Activated naive CD4-positive, alpha-beta T cell treated with anti-CD3 and anti-CD28 coated beads, Interleukin-2, amount 50 U/mL, for 16 hours (primary cell): Measurements from ENCODE around the gene LSM6.

ENCODE experiments used
- DNase-seq: peaks from one replicate; pipeline ENCODE4 v3.0.0-alpha.2; 2020

The LSM6 gene

GRCh38 chr4:146186596-146186995, 11.1 kb downstream of the LSM6 start:
- no peak for DNase-seq

DNA sequence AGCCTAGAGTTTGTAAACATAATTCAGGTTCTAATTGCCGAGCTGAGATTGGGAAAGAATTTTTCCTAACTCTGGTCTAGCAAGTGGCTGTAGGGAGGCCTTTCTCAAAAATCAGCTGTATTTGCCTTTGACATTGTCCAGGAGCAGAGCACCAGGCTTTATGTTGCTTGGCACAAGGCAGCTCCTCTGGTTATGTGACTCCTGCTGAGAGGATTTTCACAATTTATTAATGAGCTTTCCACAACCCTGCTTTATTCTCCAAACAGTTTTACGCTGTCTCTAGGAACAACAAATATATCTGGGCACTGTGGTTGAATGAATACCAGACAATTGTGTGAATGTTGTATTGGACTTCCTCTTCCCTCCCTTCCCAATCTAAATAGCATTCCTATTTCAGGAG, 14.9 kb downstream of the LSM6 start:
- DNase-seq: no peak

DNA sequence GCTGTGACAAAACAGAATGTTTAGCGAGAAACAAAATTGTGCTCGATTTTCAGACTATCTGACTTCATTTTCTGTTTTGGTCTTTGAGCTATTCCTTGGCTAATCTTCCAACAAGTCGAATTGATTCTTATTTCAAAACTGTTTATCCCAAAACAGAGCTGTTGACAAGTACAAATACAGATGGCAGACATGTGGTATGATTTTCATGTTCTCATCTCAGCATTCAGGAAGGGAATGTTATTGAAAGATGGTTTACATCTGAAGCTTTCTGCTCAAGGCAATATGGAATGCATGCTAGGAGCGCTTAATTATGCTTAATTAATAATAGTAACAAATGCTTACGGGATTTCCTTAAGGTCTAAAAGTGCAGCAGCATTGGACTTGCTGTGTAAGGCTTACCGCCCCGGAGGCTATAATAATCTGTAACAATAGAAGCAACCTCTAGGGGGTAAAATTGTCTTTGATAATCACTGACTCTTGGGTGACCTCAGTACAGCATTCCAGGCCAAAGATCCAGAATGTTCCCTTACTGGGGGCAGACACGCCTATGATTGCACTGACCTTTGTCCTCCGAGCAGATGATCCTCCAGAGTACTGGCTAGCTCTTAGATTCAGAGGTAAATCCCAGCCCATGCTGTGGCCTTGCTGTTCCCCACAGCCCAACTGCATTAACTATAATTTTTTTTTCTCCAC, 16.4 kb downstream of the LSM6 start:
- no peak for DNase-seq

DNA sequence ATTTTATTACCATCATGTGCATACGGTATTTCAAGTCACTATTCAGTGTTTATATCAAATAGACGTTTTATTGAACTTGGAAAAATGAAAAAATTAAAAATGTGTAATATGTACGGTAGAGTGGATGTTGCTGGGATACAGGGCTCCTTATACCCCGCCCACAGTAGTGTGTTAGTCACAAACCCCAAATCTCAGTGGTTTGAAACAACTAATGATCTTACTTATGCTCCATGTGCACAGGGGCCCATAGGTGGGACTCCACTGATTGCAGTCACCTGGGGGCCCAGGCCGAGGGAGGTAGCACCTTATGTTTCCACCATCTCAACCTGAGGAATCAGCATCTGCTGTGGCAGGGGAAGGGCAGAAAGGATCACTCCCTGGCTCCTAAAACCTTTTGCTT, 18.1 kb downstream of the LSM6 start:
- no peak for DNase-seq

GRCh38 chr4:146194212-146194611, 18.7 kb downstream of the LSM6 start:
- no peak for DNase-seq

- no peak for DNase-seq
Measured at GRCh38 chr4:146202665-146203064, 27.1 kb downstream of the LSM6 start.

DNA sequence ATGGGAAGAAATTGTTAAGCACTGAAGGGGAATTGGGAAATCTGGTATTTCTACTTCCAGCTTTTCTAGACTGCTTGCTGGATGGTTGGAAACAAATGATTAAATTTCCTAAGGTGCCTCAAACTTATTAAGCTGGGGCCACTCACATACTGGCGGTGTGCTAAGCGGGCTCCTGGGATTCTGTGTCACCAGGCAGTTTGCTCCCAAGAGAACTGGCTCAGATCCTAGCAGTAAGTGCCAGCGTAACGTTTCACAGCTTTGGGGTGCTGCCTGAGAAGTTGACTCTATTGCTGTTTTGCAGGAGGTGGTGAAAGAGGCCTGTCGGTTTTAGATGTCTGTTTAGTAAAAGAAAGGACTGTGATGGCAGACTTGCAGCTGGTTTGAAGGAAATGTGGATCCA, 31.9 kb downstream of the LSM6 start:
- DNase-seq: no peak

- no peak for DNase-seq
Measured at GRCh38 chr4:146210890-146211289, 35.4 kb downstream of the LSM6 start.

DNA sequence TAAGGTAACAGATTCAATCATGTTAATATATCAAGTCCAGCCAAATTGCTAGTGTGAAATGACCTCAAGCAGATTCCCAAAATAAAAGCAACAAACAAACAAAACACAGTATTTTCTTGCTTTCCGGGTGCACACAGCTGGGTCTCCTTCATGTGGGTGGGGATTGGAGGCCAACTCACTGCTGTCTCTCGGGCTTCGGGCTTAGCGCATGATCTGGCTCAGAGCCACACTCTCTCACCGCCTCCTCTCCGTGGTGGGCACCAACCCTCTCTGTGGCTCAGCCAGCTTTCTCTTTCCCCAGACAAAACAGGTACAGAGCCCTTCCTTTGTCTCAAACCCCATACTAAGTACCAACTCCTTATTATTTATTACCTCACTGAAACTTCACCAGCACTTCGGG, 35.9 kb downstream of the LSM6 start:
- no peak for DNase-seq

- DNase-seq: no peak
Measured at GRCh38 chr4:146212781-146213180, 37.3 kb downstream of the LSM6 start.

- DNase-seq: no peak
Measured at GRCh38 chr4:146214238-146214637, 38.7 kb downstream of the LSM6 start, which contains the start of gene REELD1. Gene REELD1, plus strand, starts transcription at chr4:146214538. Its CDS starts 2,415 bp downstream, at chr4:146216953.

- DNase-seq: no peak
Measured at GRCh38 chr4:146222313-146222712, 46.8 kb downstream of the LSM6 start.

DNA sequence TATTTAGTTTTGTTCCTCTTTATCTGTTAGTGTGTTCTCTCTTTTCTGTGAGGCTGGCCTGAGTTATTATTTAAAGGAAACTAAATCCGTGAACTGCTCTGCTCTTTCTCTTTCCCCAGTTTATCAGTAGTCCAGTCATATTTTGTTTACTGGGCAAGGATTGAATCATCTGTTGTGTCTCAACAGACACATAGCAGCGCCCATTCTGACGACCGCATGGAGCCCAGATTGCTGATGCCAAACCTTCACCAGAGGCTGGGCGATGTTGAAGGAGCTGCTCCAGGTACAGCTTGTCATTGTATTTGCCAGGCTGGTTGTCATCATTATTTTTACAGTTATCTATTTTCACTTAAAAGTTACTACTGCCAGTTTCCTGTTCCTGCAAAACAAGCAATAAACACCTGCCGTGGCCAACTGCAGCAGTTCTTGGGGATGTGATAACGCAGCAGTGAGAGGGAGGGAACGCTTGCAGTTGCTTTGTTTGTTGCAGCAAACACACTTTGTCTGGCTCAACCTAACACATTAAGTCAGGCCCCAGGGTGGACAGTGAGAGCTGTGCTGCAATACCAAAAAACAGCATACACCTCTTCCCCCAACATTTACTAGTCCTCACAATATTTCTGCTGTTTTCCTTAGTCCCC, 48.9 kb downstream of the LSM6 start:
- no peak for DNase-seq

GRCh38 chr4:146229406-146229805, 53.9 kb downstream of the LSM6 start:
- DNase-seq: no peak

DNA sequence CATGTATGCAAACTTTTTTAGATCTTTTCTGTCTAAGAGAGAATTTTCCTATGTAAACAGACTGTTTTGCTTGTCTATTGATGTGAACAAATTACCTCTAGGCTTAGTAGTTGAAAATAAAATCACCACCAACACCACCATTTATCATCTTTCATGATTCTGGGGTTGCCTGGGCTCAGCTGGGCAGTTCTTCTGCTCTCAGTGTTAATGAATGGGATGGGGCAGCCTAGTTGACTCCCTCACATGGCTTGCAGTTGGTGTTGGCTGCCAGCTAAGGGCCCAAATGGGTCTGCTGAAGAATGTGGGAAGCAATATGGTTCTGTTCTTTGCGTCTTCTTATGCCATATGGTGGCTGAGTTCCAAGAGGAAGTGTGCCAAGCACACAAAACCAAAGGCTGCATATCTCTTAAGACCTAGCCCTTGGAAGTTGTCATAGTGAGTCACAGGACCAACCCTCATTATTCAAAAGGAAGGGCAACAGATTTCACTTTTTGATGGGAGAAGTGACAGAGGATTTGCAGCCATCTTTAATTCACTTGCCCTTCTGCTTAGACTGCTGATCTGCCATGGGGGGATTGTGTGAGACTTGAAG, 56.7 kb downstream of the LSM6 start:
- DNase-seq: no peak

DNA sequence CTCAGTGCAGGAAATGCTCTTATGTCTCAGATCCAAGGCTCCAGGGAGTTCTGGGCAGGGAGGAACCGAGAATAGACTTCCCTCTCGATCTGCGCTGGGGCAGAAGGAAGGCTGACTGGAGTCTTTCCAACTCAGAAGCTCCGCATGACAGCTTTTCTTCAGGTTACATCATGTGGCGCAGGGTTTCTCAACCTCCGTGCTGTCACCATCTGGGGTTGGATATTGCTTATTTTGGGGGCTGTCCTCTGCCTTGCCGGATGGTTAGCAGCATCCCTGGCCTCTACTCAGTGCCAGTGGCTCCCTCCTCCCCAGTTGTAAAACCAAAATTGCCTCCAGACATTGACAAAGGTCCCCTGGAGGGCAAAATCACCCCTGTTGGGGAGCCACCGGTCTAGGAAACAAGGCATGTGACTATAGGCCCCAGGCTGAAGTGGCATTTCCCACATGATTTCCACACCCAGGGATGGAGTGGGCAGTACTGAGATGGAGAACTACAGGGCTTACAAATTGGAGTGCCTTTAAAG, 60.2 kb downstream of the LSM6 start:
- no peak for DNase-seq

DNA sequence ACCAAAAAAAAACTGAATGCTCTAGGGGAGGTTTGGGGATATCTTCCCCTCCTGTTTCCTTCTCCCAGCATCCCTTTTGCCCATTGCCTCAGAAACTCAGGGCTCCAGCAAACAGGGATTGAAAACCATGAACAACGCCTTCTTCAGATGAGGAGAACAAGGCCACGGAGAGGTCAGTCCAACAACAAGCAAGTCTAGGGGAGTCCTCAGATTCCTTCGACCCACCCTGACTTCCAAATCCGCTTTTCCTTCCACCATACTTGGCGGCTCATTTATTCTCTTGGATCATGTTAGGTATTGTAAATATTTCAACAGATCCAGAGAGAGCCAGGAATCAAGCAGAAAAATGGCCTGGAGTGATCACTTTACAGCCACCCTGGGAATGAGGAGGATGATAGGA, 60.7 kb downstream of the LSM6 start:
- DNase-seq: no peak

DNA sequence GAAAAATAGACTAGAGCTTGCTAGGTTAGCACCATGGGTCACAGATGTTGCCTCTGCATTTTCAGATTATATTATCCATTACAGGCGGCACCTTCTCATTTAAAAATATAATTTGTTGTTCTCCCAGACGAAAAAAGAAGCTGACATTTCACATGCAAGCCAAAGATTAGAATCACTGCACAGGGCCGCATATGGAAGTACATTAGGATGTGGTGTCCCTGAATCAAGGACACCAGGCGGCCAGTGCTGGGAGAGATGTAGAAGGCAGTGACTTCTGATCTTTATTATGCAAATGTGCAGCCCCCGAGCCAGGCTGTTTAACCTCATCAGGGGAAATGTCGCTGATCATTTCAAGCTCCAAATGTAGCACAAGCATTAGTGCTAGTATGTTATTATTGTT, 61.6 kb downstream of the LSM6 start:
- DNase-seq: no peak

- DNase-seq: no peak
Measured at GRCh38 chr4:146238107-146238506, 62.6 kb downstream of the LSM6 start.
